Hypothalamus (tissue), 51 donors: ENCODE data around the gene INPP5K.
A peak's percentile ranks its signal among the peaks of the same experiment; 100 is the strongest.
"Not testable (repeated sequence)": the region's sequence is repeated elsewhere in the genome, so short reads cannot be mapped to it uniquely, and the experiment has no call there.

ENCODE experiments used
- DNase-seq, 51 donors: peaks; one replicate each; lab custom pipeline; 2025; lab: John Stamatoyannopoulos, UW

INPP5K gene

GRCh38 chr17:1470071-1470754 lies 46.2 kb downstream of the INPP5K start:
- peak in 1 of 51 donors; percentile 10 for DNase-seq

DNA sequence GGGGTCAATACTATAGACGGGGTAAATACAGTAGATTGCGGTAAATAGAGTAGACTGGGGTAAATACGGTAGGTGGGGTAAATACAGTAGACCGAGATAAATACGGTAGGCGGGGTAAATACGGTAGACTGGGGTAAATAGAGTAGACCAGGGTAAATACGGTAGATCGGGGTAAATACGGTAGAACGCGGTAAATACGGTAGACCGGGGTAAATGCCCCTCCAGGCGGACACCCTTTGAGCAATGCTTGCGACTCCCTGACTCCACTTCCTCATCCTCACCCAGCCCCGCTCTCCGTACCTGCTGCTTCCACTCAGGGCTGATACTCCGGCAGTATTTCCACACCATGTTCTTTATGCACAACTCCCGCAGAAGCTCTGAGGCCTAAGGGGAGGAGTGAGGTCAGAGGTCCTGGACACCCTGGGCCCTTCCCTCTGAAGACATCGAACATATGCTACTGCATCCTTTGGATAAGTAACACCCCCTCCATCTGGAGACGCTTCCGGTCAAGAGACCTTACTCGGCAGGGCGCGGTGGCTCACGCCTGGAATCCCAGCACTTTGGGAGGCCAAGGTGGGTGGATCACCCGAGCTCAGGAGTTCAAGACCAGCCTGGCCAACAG lies 47.1 kb downstream of the INPP5K start:
- DNase-seq = peak in 1 of 51 donors; percentile 19

DNA sequence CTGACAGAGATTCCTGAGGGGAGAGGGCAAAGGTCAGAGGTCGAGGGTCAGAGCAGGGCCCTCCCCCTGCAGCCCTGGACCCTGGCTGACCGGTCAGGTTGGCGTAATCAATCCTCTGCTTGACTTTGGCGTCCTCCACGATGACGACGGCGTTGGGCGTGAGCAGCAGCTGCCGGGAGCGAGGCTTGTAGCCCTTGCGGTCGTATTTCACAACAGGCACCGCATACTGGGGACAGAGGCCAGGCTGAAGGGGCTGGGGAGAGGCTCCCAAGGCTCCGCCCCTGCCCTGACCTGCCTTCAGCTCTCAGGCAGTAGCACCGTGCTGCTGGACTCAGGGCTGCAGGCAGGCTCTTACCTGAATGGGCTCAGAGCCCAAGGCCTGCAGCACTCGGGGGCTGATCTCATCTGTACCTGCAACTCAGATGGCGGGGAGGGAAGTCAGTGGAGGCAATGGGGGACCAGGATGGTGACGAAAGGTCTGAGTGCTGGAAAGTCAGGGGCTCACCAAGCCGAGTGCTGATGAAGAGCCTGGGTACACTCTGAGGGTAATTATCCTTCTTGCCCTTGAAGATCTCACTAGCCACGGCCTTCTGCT lies 48.4 kb downstream of the INPP5K start:
- no peak for DNase-seq

DNA sequence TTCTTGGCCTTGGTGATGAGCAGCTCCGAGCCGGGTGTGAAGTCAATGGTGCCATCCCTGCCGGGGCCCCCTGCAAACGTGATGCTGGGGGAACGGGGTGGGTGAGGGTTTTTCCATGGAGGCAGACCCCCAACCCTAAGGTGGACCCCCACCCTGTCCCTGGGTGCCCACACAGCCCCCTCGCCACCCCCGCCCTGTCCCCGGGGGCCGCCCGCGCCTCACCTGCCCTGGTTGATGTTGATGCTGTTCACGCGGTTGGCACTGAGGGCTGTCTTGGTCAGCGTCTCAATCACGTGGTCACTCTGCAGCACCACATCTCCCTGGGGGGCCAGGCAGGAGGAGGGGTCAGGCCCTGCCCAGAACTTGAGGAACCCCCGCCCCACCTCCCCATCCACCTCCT lies 49.2 kb downstream of the INPP5K start:
- no peak for DNase-seq

DNA sequence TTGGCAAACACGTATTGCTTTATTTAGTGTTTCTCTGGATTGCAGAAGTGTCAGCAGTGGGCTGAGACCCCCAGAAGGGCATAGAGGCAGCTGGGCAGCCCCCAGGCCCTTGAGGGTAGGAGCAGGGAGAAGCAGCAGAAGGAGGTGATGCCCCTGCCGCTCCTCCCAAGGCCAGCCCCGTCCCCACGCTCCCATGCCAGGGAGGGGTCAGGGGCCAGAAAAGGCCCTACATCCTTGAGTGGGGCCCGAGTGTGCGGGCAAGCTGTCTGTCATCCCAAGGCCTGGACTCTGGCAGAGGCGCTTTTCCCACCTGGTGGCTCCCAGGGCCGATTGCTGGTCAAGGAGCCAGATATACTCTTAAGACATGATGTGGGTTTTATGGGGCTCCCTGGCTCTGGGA lies 52.2 kb downstream of the INPP5K start:
- DNase-seq = no peak

- no peak for DNase-seq
Observed at GRCh38 chr17:1462164-1463112, 54.0 kb downstream of the INPP5K start.

DNA sequence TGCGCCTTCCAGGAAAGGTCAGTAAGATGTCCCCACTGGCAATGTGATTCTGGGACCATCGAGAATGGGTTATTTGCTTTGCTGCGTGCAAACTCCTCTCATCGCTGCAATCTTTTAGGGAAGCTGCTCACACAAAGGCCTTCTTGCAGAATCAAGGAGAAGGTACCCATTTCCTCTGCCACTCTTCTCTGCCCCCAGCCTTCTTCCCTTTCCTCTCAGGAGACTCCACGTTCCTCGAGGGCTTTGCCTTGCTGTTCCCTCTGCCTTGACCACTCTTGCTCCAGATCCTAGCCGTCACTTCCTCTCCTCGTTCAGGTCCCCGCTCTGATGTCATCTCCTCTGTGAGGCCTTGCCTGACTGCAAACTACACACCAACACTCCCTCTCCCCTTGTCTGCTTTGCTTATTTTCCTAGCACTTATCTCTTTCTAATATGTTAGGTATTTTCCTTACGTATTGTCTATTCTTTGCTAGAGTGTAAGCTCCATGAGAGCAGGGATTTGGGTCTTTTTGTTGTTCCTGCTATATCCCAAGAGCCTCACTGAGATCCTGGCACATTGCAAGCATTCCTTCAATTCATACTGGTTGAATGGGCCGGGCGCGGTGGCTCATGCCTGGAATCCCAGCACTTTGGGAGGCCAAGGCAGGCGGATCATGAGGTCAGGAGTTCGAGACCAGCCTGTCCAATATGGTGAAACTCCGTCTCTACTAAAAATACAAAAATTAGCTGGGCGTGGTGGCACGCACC lies 55.0 kb downstream of the INPP5K start:
- DNase-seq = no peak

DNA sequence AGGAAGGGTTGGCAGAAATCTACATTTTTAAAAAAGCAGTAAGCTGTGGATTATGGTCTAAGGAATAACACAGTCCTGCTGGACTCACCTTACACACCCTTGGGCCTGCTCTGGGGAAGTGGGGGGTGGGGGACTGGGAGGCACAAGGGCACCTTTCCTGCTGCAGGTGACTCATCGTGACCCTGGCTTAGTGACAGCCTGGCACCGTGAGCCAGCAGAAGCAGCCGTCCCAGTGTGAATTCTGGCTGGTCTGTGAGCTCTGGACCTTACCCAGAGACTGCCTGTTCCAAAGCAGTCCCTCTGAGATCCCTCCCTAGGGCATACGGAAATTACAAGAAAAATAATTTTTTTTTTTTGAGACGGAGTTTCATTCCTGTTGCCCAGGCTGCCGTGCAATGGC lies 56.2 kb downstream of the INPP5K start:
- DNase-seq = peak in 7 of 51 donors; percentile 6 to 50 (median 29)

DNA sequence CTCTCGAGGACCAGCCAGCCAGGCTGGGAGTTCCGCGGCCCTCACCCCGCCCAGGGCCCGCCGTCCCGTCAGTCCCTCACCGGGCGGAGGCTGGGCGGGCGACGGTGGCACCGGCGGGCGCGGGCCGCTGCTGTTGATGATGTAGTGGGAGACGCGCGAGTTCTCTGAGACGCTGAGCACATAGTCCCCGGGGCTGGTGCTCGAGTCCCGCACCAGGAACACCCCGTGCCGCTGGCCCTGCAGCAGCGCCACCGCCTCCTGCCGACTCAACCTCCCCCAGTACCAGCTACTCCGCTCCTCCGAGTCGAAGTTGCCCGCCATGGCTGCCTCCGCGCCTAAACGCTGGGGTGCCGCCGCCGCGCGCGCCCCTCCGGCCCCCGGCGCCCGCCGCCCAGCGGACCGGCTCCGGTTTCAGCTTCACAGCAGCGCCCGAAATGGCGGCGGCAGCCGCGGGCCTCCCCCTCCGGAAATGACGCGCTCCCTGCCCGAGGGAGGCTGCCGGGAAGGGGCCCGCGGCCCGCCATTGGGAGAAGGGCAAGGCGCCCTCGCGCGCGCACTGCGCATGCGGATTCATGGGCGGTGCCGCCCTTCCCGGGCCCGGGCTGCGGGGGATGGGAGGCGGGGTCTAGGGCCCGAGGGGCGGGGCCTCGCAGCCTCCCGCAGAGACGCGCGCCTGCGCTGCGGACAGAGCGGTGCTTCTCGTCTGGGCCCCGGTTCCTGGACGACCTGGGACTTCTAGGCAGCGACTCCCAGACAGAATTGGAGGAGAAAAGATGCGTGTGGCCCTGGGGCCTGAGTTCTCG lies 60.4 kb downstream of the INPP5K start, which contains the start of gene CRK:
Gene CRK (minus strand): TSS at position 436 of the 803 bp plus-strand sequence. CDS start 115 bp downstream, at position 321.
- DNase-seq = peak; percentile 74 to 99 (median 95)

GRCh38 chr17:1455291-1455796 lies 61.1 kb downstream of the INPP5K start:
- peak in 36 of 51 donors; percentile 3 to 70 (median 36) for DNase-seq

GRCh38 chr17:1454541-1454940 lies 61.9 kb downstream of the INPP5K start:
- DNase-seq = no peak

- DNase-seq = not testable (repeated sequence)
Observed at GRCh38 chr17:1453694-1454093, 62.7 kb downstream of the INPP5K start.

DNA sequence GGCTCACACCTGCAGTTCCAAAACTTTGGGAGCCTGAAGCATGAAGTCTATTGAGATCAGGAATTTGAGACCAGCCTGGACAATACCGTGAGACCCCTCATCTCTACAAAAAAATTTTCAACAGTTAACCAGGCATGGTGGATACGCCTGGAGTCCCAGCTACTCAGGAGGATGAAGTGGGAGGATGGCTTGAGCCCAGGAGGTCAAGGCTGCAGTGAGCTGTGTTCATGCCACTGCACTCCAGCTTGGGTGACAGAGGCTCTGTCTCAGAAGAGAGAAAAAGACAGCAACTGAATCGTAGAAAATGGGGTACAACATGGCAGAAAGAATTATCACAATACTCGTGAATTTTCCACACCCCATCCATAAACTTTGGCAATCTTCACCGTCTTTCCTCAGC lies 63.6 kb downstream of the INPP5K start:
- DNase-seq = no peak

GRCh38 chr17:1450261-1450660 lies 66.2 kb downstream of the INPP5K start:
- DNase-seq = not testable (repeated sequence)

DNA sequence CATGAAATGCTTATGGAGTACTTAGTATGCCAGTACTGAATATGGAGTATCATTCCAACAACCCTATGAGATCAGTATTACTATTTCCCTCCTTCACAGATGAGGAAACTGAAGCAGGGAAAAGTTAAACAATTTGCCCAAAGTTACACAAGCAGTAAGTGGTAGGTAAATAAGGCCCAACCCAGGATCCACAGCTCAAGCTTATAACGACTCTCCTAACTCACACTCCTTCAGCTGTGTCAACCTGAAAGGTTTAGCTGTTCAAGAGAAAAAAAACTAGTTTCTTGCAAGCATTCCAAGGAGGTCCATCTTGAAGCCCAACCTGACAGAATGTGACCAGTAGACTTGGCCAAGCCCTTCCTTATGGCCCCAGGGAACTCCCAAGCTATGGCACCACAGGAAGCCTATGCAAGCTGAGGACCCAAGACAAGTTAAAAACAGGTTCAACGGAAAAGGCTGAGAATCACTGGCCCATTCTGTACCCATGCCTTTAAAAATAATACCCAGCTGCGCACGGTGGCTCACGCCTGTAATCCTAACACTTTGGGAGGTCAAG lies 66.9 kb downstream of the INPP5K start:
- DNase-seq = no peak

DNA sequence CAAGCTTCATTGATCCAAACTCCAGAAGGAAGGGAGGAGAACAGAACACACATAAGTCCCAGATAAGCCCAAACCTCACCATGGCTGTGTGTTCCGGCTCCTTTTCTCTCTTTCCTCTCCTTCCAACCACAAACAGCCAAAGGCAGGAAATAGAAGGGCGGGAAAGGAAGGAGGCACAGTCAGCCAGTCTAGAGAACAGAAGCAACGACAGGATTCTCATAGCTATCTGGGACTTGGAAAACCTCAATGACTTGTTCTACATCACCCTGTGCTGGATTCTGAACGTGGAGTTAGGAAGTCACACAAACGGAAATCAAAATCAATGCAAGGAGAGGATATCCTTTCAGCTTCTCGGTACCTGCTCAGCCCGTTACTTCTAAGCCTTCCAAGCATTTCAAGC lies 69.4 kb downstream of the INPP5K start:
- DNase-seq = no peak

GRCh38 chr17:1446201-1446600 lies 70.2 kb downstream of the INPP5K start:
- DNase-seq = no peak

- not testable (repeated sequence) for DNase-seq
Observed at GRCh38 chr17:1445695-1446094, 70.7 kb downstream of the INPP5K start.
